Breast epithelium (tissue), 3 donors: ENCODE measurements around the gene OR51I2.

ENCODE experiments used
- CTCF ChIP-seq, 3 donors: fragments of 450-650 bp; IDR thresholded peaks; one replicate each; pipeline ENCODE4 v1.5.1; 2016 to 2017; ENCODE audit warnings: antibody characterized with exemption in 3 of 3, mild to moderate bottlenecking in 3 of 3, moderate library complexity in 3 of 3
- POLR2AphosphoS5 ChIP-seq, 3 donors: sonication (generic); formaldehyde crosslinking; IDR thresholded peaks; one replicate each; pipeline ENCODE4 v1.6.1; 2017; ENCODE audit warnings: antibody characterized with exemption in 3 of 3

DNA sequence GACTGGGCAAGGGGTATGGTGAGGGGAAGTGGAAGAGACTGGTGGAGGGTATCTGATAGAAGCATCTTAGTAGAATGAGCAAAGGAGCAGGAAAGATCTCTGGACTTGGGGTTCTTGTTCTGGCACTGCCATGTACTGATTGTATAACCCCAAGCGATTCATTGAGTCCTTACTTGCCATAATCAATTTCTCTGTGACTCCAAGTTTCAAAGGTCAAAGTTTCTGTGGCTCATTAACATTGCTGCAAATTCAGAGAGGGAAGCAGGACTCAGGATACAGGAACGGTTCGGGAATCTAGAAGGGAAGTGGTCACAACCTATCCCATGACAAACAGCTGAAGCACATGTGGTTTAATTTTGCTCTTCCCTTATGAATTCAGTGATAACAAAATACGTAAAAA is 309 bp downstream of the OR51I2 start:
- TF ChIP-seq CTCF (IDR thresholded peaks at IDR 0.05), result no peak
- TF ChIP-seq POLR2AphosphoS5 (IDR thresholded peaks at IDR 0.05), result no peak
